SU-DHL-6 (cell line): ENCODE measurements around the gene FREY1.
"Not testable (repeated sequence)": the region's sequence is repeated elsewhere in the genome, so short reads cannot be mapped to it uniquely, and the experiment has no call there.

Experiments used
- H2AFZ ChIP-seq: fragments of 200-600 bp; sonication (generic); 2 replicates; pipeline ENCODE4 v1.6.1; 2014; ENCODE audit warnings: low read depth, mild to moderate bottlenecking, moderate library complexity, mixed read lengths, antibody characterized with exemption, low read length; ENCODE audit not compliant: severe bottlenecking
- H3F3A ChIP-seq: fragments of 200-600 bp; shearing (Covaris generic); 2 replicates; pipeline ENCODE4 v1.6.0; 2016; ENCODE audit warnings: antibody characterized with exemption, mild to moderate bottlenecking; ENCODE audit not compliant: insufficient read depth
- H3K27ac ChIP-seq: fragments of 200-600 bp; sonication (generic); 2 replicates; pipeline ENCODE4 v1.5.1; 2016; ENCODE audit warnings: low read depth, mild to moderate bottlenecking, low read length, moderate library complexity, mixed read lengths
- H3K27me3 ChIP-seq: fragments of 200-600 bp; sonication (generic), shearing (Covaris generic); 2 replicates; pipeline ENCODE4 v1.6.0; 2014; ENCODE audit warnings: mild to moderate bottlenecking, low read length
- H3K36me3 ChIP-seq: fragments of 200-600 bp; sonication (generic); 2 replicates; pipeline ENCODE4 v1.6.1; 2014; ENCODE audit warnings: mild to moderate bottlenecking, low read length, mixed read lengths
- H3K4me2 ChIP-seq: fragments of 300-600, 200-600 bp; shearing (Covaris generic), sonication (generic); 2 replicates; pipeline ENCODE4 v1.6.0; 2014; ENCODE audit warnings: low read length, low read depth, mild to moderate bottlenecking; ENCODE audit not compliant: poor library complexity, severe bottlenecking
- H3K4me3 ChIP-seq: fragments of 200-600 bp; sonication (generic); 2 replicates; pipeline ENCODE4 v1.5.1; 2014; ENCODE audit warnings: antibody characterized with exemption, low read length, mild to moderate bottlenecking, mixed read lengths; ENCODE audit not compliant: insufficient read depth, poor library complexity, severe bottlenecking
- H3K79me2 ChIP-seq: fragments of 200-600 bp; sonication (generic); 2 replicates; pipeline ENCODE4 v1.6.1; 2014; ENCODE audit warnings: mild to moderate bottlenecking, low read length, moderate library complexity; ENCODE audit not compliant: insufficient read depth
- H3K9ac ChIP-seq: fragments of 200-600 bp; sonication (generic); 2 replicates; pipeline ENCODE4 v1.7.0; 2014; ENCODE audit warnings: mild to moderate bottlenecking, low read length
- H3K9me2 ChIP-seq: fragments of 200-600 bp; sonication (generic); replicated peaks from 2 replicates; pipeline ENCODE4 v1.6.1; 2014; ENCODE audit warnings: low read length; ENCODE audit not compliant: insufficient read depth
- H3K9me3 ChIP-seq: fragments of 200-600 bp; sonication (generic); 2 replicates; pipeline ENCODE4 v1.6.1; 2014; ENCODE audit warnings: low read length, mixed read lengths; ENCODE audit not compliant: insufficient read depth
- H4K20me1 ChIP-seq: fragments of 200-600 bp; sonication (generic); 2 replicates; pipeline ENCODE4 v1.6.1; 2014; ENCODE audit warnings: low read depth, mild to moderate bottlenecking, antibody characterized with exemption, low read length, moderate library complexity, mixed read lengths
- EZH2phosphoT487 ChIP-seq: fragments of 200-600 bp; sonication (generic), shearing (Covaris generic); conservative IDR thresholded peaks from 2 replicates; pipeline ENCODE4 v1.6.1; 2018; ENCODE audit warnings: mild to moderate bottlenecking, antibody characterized with exemption, low read length, moderate library complexity, mixed read lengths
- TF ChIP-seq, protein P1 (sequence below): fragments of 200-600 bp; sonication (generic); IDR thresholded peaks from one replicate; pipeline ENCODE4 v1.5.1; 2017; ENCODE audit warnings: antibody characterized with exemption, mild to moderate bottlenecking, low read length, moderate library complexity; ENCODE audit not compliant: insufficient read depth, poor library complexity, severe bottlenecking

FREY1 gene

DNA sequence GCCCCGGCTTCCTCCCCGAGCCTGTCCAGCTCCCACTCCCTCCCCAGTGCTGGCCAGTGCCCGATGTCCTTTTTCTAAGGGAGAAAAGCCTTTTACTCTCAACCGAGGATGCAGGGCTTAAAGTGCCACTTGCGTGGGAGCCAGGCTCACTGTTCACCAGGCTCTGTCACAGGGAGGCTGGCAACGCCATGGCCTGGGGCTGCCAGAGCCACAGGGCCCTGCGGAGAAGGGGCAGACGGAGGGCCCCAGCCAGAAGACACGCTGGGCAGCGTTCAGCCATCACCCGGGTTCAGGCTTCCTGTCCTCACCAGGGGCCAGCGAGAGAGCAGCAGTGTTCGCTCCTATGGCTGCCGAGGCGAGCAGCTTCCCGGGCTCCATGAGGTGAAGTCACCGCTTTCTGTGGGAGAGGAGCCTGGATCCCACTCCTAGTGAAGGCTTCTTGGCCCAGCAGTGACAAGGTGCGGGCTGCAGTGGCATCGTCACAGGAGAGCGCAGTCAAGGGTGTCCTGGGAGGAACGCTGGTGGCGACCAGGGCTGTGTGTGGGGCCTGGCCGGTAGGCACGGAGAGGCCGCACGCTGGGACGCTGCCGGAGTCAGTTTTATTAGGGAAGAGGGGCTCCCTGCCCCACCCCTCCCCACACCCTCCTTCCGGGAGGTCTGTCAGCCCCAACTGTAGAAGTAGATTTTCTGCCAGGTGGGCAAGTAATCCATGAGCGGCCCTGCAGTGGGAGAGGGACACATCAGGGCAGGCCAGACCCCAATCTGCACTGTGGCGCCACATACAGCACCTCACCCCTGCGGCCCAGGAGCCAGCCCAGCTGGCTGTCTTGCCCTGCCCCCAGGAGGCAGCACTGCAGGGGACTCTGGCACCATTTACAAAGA lies 2.8 kb upstream of the FREY1 start:
- no peaks in the 10 kb centered on the region for H3K27me3 ChIP-seq
- no peak overlapping the region for H3K9ac ChIP-seq
- H3K4me3 ChIP-seq: no peak overlapping the region
- no peaks in the 10 kb centered on the region for H4K20me1 ChIP-seq
- H3K9me2 ChIP-seq: no peaks in the 10 kb centered on the region
- H3K4me2 ChIP-seq: no peak overlapping the region
- H3F3A ChIP-seq: no peaks in the 10 kb centered on the region
- H2AFZ ChIP-seq: no peak overlapping the region
- TF ChIP-seq EZH2phosphoT487: no peak
- TF ChIP-seq, protein P1, sequence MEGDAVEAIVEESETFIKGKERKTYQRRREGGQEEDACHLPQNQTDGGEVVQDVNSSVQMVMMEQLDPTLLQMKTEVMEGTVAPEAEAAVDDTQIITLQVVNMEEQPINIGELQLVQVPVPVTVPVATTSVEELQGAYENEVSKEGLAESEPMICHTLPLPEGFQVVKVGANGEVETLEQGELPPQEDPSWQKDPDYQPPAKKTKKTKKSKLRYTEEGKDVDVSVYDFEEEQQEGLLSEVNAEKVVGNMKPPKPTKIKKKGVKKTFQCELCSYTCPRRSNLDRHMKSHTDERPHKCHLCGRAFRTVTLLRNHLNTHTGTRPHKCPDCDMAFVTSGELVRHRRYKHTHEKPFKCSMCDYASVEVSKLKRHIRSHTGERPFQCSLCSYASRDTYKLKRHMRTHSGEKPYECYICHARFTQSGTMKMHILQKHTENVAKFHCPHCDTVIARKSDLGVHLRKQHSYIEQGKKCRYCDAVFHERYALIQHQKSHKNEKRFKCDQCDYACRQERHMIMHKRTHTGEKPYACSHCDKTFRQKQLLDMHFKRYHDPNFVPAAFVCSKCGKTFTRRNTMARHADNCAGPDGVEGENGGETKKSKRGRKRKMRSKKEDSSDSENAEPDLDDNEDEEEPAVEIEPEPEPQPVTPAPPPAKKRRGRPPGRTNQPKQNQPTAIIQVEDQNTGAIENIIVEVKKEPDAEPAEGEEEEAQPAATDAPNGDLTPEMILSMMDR: no peak
- H3K36me3 ChIP-seq: no peaks in the 10 kb centered on the region
- no peaks in the 10 kb centered on the region for H3K9me3 ChIP-seq
- no peak overlapping the region for H3K27ac ChIP-seq
- H3K79me2 ChIP-seq: no peaks in the 10 kb centered on the region

DNA sequence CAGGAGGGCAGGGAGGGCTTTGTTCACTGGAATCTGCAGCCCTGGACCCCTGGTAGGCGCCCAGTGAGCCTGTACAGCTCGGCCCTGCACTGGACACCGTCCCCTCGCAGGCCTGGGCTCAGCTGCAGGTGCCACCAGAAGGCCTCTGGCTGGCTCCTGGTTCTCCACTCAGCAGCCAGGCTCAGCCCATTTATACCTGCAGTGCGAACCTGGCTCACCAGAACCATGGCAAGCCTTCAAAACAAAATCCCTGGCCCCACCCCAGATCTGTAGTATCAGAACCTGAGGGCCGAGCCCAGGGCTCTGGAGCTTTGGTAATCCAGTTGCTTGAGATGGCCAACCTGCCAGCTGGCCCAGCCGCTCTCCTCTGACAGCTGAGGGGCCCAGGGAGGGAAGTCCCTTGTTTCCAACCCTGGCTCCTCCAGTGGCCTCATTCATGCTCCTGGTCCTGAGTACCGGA lies 870 bp upstream of the FREY1 start:
- H2AFZ ChIP-seq: no peak overlapping the region
- H4K20me1 ChIP-seq: no peaks in the 10 kb centered on the region
- no peak overlapping the region for H3K4me3 ChIP-seq
- no peaks in the 10 kb centered on the region for H3K27me3 ChIP-seq
- H3K9me3 ChIP-seq: no peaks in the 10 kb centered on the region
- H3K79me2 ChIP-seq: no peaks in the 10 kb centered on the region
- no peak overlapping the region for H3K27ac ChIP-seq
- H3K36me3 ChIP-seq: no peaks in the 10 kb centered on the region
- H3K4me2 ChIP-seq: no peak overlapping the region
- H3K9ac ChIP-seq: no peak overlapping the region
- no peaks in the 10 kb centered on the region for H3K9me2 ChIP-seq
- no peak for TF ChIP-seq EZH2phosphoT487
- TF ChIP-seq, protein P1: no peak
- no peaks in the 10 kb centered on the region for H3F3A ChIP-seq

DNA sequence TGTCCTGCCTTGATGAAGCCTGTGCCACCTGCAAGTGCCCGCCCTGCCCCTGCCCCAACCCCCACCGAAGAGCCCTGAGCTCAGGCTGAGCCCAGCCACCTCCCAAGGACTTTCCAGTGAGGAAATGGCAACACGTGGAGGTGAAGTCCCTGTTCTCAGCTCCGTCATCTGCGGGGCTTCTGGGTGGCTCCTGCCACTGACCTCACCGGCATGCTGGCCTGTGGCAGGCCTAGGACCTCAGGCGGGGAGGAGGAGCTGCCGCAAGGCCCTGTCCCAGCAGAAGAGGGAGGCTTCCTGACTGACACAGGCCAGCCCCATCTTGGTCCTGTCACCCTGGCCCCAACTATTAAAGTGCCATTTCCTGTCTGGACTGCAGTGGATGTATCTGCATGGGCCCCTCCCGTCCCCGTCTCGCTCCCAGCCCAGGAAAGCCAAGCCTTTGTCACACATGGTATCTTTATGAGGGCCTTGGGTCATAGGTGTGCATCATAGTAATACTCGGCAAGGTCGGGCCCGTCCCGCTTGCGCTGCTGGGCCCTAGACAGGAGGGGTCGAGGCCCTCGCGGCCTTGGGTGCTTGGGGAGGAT lies 882 bp downstream of the FREY1 start:
- Histone ChIP-seq H4K20me1 (no peaks in the 10 kb centered on the region), H3K9me3 (no peaks in the 10 kb centered on the region), H3K4me2 (no peak overlapping the region), H3K9me2 (no peaks in the 10 kb centered on the region), H2AFZ (no peak overlapping the region), H3K79me2 (no peaks in the 10 kb centered on the region), H3K4me3 (no peak overlapping the region), H3K27ac (no peak overlapping the region), H3F3A (no peaks in the 10 kb centered on the region), H3K36me3 (no peaks in the 10 kb centered on the region), H3K27me3 (no peaks in the 10 kb centered on the region), H3K9ac (no peak overlapping the region)
- no peak for TF ChIP-seq EZH2phosphoT487
- TF ChIP-seq, protein P1: no peak

DNA sequence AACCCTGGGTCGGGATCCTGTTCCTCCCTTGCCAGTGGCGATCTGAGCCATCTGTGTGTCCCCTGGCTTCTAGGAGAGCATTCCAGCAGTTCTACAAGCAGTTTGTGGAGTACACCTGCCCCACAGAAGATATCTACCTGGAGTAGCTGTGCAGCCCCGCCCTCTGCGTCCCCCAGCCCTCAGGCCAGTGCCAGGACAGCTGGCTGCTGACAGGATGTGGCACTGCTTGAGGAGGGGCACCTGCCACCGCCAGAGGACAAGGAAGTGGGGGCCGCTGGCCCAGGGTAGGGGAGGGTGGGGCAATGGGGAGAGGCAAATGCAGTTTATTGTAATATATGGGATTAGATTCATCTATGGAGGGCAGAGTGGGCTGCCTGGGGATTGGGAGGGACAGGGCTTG lies 1.5 kb downstream of the FREY1 start:
- H3K79me2 ChIP-seq, H3F3A ChIP-seq, H3K9me2 ChIP-seq, H3K36me3 ChIP-seq, H3K9me3 ChIP-seq, H3K27me3 ChIP-seq, H3K9ac ChIP-seq, H3K4me2 ChIP-seq, H3K4me3 ChIP-seq, H2AFZ ChIP-seq, H3K27ac ChIP-seq, H4K20me1 ChIP-seq: not testable (repeated sequence)
